NCI-H1694 treated with DMSO at 0.1 percent for 48 hours (cell line): ENCODE results near the gene MYBPH.
A peak's percentile ranks its signal among the peaks of the same experiment; 100 is the strongest.

ENCODE experiments used
- DNase-seq: peaks from one replicate; lab custom pipeline; 2025; lab: John Stamatoyannopoulos, UW

The MYBPH gene

DNA sequence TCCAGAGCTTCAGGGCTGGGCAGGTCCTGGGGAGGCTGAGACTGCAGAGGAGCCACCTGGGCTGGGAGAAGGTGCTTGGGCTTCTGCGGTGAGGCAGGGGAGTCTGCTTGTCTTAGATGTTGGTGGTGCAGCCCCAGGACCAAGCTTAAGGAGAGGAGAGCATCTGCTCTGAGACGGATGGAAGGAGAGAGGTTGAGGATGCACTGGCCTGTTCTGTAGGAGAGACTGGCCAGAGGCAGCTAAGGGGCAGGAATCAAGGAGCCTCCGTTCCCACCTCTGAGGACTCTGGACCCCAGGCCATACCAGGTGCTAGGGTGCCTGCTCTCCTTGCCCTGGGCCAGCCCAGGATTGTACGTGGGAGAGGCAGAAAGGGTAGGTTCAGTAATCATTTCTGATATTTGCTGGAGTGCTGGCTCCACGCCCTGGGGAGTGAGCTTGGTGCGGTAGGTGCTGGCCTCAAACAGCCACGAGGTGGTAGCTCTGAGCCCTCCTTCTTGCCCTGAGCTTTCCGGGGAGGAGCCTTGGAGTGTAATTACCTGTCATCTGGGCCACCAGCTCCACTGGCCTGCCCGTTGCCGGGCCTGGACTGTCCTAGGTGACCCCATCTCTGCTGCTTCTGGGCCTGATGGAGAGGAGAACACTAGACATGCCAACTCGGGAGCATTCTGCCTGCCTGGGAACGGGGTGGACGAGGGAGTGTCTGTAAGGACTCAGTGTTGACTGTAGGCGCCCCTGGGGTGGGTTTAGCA is 9.3 kb downstream of the MYBPH start:
- DNase-seq, result no peak

DNA sequence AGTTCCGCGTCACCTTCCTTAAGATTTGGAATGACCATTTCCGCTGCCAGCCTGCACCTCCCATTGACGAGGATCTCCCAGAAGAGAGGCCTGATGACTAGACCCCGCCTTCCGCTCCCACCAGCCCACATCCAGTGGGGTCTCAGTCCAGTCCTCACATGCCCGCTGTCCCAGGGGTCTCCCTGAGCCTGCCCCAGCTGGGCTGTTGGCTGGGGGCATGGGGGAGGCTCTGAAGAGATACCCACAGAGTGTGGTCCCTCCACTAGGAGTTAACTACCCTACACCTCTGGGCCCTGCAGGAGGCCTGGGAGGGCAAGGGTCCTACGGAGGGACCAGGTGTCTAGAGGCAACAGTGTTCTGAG is 9.8 kb downstream of the MYBPH start:
- no peak for DNase-seq

DNA sequence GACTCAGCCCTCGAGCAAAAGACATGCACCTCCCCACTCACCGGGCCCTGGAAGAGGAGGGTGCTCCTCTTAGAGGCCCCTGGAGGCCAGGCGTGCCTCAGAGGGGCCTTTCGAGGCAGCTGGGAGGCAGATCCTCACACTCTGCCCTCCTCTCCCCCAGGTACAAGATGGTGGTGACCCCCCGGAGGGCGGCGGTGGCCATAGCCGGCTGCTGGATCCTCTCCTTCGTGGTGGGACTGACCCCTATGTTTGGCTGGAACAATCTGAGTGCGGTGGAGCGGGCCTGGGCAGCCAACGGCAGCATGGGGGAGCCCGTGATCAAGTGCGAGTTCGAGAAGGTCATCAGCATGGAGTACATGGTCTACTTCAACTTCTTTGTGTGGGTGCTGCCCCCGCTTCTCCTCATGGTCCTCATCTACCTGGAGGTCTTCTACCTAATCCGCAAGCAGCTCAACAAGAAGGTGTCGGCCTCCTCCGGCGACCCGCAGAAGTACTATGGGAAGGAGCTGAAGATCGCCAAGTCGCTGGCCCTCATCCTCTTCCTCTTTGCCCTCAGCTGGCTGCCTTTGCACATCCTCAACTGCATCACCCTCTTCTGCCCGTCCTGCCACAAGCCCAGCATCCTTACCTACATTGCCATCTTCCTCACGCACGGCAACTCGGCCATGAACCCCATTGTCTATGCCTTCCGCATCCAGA is 10.4 kb downstream of the MYBPH start:
- no peak for DNase-seq

DNA sequence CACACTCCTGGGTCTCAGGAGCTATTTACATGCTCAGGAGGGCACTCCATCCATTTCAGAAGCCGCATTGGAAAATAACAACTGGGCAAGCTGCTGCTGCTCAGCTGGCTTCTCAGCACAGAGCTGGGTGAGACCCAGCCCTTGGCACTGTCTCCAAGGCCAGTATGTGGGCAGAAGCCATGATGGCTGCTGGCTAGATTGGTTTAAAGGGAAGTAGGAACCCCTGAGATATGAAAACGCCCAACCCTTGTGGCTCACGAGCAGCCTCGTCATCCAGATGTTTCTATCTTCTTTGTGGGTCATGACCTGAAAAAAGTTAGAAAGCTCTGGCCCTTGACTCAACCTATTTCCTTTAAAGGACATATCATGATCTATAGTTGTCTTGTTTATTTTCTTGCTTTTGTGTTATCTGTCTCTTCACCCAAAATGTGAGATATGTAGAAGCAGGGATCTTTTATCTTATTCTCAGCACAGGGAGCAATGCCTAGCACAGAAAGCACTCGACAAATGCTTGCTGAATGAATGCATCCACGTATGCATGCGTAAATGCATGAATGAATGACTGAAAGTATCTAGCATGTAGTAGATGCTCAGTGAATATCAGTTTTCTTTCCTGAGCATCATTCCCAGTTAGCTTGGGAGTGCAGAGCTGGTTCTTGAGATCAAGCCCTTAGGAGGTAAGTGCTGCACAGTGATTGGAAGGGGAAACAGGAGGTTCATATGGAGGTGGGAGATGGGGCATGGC is 11.6 kb downstream of the MYBPH start:
- DNase-seq, result no peak

DNA sequence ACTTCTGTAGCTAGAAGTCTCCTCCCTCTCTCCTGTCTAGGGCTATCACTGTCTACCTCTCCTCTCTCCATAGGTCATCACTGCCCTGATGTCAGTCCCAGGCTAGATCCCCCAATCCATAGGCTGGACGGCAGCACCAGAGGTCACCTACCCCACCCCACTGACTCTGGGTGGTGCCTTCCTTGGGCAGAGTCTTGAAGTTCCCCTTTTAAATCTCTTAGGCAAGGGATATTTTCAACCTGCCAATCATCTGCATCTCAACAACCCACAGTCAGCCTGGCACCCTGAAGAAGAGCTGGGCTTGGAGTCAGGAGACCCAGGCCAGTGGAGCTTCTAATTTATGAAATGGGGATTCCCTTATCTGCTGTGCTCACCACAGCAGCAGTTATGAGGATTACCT is 13.2 kb downstream of the MYBPH start:
- DNase-seq, result no peak

DNA sequence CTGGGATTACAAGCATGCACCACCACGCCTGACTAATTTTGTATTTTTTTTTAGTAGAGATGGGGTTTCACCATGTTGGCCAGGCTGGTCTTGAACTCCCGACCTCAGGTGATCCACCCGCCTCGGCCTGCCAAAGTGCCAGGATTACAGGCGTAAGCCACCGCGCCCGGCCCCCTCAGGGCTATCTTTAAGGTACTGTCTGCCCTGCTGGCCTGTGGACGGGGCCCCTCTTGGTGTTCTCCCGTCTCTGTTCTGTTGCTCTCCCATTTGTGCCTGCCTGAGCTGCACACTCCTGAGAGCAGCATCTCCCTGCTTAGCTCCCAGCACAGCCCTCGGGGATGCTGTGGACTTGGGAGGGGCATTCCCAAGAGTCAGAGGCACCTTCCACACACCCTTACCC is 13.9 kb downstream of the MYBPH start:
- DNase-seq, result no peak

DNA sequence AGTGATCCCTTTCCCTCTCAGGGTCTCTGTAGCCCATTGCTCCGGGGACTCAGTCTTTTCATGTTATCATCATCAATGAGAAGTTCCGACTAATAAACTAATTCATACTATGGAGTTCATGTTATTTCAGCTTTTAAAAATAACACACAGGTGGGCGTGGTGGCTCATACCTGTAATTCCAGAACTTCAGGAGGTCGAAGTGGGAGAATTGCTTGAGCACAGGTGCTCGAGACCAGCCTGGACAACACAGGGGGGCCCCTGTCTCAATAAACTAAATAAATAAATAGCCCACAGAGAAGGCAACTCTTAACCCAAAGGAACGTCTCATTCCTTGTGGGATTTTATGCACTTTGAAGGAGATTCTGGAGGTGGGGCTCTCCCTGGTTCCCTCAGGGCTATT is 14.5 kb downstream of the MYBPH start:
- DNase-seq, result no peak

DNA sequence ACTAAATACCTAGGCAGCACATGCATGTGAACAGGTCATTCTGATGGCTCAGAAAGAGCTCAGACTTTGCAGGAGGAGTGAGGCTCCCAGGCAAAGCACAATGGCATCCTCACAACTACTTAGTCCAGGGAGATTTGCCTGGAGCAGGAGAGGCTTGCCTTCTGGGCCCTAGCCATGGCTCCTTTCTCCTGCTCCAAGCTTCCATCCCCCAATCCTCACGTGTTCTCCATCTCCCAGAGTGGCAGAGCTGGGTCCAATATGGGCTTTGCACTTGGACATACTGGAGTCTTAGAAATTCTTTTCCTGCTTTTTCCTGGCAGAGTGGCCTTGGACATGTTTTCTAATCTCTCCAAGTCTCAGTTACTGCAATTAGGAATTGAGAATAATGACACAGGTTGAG is 15.8 kb downstream of the MYBPH start:
- no peak for DNase-seq

DNA sequence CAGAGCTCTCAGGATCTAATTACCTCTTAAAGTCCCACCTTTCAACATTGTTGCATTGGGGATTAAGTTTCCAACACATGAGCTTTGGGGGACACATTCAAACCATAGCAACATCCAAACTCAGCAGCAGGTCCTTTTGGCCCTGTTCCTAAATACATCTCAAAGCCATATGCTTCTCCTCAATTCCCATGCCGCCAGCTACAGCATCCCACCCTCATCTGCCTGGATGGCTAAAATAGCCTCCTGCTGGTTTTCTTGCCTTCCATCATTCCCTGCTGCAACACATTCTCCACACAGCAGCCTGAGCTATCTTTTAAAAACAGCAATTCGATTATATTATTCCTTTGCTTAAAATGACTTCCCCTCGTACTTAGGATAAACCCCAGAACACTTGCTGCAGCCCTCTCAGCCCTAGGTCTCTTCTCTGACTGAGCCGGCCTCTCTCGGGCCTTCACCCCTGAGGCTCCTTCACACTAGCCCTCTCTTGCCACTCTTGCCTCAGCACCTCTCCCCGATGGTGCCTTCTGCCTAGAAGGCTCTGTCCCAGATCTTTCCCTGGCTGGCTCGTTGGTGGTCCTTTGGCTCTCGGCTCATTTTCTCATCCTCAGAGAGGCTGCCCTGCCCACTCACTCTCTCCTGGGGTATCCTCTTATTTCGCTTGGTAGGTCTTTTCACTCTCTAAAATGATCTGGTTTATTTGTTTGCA is 16.5 kb downstream of the MYBPH start:
- peak; percentile 95 for DNase-seq

DNA sequence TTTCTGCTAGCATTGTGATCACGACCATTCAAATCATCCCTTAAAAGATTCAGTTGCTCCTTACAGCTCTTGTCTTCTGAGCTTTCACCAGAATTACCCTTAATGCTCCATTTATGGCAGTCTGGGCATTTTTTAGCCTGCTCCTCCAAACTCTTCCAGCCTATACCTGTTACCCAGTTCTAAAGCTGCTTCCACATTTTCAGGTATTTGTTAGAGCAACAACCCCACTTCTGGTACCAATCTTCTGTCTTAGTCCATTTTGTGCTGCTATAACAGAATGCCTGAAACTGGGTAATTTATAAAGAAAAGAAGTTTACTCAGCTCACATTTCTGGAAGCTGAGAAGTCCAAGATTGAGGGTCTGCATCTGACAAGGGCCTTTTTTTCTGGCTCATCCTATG is 17.2 kb downstream of the MYBPH start:
- no peak for DNase-seq

DNA sequence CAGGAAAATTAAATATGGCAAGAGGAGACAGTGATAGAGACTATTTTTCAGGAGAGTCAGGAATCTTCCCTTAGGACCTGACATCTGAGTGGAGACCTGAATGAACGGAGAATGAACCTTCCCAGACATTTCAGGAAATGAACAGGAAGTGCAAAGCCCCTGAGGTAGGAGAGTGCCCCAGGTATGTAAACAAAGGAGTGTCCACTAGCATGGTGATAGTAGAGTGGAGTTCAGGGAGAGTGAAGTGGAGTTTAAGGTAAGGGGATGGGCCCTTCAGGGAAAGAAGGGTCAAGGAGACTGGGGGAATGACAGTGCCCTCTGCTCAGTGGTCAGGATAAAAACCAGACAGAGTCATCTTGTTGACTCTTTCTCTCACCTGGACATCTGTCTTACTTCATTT is 19.3 kb downstream of the MYBPH start:
- DNase-seq, result no peak

DNA sequence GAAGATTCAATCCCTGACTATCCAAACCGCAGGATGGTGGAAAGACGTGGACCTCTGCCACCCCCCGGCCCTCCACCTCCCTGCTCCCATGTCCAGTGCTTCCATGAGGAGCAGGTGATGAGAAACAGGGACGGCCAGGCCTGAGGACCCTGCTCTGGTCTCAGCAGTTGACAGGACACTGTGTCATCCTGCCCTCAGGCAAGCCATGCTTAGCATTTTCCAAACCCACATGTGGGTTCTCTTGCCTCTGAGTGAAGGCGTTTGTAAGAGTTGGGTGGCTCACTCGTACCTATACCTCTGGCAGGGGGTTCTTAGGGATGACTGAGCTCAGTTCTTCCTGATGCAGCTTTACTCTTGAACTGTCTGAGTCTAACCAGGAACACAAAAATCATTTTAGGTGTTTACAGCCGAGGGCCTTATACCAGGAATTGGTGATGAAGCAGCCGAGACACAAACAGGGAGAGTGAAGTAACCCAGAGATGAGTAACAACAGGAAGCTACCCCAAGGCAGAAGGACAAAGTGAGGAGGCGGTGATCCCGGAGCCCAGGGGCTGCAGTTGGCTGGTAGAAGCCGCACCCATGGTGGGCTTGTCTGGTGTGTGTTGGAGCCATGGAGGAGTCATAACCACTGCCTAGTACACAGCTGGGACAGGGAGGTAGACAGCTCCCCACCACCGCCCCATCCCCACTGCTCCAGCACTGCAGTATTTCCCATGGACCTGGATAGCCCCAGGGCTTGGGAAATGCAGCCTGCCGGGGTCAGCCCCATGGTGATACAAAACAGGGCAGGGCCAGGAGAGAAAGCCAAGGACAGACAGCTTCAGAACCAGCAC is 21.4 kb downstream of the MYBPH start:
- no peak for DNase-seq

DNA sequence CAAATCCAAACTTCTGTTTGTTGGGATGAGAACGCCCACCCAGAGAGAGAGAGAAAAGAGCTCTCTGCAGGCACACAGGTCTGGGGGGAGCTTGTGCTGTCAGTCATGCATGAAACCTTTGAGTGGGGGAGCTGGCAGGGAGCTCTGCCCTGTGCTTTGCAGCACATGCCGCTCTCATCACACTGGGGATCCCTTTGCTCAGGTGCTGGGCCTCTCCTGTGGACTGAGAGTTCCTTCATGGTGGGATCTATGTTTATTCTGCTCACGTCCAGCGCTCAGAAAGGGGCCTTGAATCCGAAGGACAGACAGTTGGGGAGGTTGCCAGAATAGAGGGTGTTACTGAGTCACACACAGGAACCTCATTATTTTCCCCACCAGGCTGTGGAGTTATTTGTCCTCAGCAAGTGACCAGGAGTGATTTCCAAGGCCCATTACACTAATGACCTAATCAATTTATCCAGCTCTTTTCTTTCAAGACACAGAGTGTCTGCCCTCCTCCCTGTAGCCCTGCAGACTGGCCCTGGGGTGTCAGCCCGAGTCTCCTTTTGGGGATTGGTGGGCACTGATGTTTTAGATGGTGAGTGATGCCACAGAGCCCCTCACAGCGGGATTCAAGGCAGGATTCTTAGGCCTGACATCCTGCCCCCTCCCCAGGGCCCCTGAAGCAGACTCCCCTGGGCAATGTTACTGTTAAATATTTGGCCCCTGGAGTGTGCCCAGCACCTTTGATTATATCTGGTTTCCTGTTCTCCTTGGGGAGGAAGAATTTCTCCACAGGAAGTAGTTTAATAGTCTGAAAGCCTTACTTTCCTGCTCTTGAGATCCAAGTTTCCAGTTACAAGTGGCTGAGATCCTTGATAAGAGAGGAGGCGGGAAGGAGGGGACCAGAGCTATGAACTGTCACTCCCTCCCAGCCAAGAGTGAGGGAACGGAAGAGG is 22.3 kb downstream of the MYBPH start:
- DNase-seq, result no peak

DNA sequence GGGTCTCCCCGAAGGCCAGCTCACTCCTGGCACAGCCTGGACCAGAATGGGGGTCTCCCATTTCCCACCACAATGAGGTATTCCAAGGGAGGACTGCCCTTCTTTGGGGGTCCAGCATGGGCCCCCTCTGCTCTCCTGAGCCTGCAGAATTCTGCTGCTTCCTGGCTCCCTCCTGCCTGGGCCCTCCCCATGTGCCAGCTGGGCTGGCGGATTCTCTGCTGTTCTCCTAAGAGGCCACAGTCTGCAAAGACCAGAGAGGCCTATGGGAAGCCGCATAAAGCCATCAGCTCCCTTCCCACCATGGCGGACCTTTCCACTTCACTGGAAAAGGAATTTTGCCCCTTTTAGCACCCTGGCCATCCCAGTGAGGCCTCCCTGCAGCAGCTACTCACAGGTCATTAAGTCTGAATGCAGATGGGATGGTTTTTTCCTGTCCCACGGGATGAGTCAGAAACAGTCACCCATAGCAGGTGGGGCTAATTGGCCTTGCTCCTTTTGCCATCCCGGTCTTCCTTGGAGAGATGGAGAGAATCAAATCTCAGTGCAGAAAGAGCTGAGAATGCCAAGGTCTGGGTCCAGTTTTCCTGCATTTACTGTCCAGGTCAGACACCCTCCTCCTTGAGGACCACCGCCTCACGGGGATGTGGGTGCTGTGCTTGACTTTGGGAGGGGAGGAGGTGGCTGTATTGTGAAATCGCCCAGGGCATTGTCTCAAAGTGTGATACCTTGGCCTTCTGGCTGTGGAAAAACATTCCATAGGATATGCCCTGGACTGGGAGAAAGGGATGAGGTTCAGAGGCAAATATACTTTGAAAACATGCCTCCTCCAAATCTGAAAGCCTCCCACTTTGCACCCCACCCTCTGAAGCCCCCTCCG is 23.2 kb downstream of the MYBPH start:
- no peak for DNase-seq

DNA sequence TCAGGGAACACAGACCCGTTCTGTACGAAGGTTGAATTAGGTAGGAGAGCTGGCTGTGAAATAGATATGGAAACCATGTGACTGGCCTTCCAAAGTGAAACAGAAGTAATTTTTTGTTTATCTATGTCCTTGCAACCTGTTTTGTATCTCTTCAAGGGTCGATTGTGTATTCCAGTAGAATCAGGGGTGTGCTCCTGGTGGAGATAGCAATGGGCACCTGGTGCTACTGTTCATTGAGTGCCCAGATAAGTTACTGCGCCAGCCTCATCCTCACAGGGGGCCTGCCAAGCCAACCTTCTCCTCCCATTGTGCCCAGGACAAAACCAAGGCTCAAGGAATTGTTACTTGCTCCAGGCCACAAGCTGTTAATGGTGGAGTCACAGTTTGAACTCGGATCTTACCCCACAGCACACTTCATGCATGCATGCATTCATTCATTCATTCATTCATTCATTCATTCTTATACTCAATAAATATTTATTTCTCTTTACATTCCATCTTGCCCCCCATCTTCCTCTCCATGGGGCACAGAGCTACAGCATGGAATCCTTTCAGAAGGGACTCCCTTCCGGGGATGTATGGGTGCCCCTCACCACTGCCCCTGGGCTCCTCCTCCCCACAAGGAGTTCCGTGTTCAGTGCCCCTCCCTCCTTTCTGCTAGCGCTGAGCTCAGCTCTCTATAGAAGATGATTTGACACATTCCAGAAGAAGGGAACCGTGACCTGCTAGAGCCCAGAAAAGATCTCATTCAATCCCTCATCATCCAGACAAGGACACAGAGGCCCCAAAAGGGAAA is 24.1 kb downstream of the MYBPH start:
- no peak for DNase-seq

DNA sequence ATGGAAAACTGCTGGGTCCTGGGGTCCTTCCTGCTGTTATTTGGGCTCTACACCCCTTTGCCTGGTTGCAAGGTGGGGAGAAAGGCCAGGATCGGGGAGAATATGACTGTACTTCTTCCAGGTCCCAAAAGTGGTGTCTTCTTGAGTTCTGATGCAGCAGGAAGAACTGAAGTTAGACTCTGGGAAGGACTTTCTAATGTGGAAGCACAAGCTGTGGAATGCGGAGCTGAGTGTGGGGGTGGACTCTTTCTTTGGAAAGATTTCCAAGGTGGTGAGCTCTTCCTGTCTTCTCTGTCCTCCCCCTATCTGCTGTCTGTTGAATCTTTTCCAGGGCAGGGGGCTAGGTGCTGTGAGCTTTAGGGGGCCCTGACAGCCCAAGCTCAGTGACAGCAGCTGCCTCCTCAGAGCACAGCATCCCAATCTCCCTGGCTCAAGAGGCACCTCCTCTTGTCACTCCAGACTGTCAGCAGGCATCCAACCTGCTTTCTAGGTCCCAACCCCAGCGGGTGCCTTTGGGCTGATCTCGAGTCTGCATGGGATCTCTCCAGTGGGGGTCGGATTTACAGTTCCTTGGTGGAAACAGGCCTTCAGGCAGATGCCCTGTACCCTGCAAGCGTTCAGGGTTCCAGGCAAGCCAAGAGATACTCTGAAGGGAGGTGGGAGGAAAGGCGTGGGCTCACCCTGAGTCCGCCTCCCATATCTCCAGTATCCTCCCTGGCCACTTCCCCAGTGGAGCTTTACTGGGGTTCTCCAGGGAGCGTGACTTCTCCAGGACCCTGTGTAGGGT is 24.9 kb downstream of the MYBPH start:
- no peak for DNase-seq

DNA sequence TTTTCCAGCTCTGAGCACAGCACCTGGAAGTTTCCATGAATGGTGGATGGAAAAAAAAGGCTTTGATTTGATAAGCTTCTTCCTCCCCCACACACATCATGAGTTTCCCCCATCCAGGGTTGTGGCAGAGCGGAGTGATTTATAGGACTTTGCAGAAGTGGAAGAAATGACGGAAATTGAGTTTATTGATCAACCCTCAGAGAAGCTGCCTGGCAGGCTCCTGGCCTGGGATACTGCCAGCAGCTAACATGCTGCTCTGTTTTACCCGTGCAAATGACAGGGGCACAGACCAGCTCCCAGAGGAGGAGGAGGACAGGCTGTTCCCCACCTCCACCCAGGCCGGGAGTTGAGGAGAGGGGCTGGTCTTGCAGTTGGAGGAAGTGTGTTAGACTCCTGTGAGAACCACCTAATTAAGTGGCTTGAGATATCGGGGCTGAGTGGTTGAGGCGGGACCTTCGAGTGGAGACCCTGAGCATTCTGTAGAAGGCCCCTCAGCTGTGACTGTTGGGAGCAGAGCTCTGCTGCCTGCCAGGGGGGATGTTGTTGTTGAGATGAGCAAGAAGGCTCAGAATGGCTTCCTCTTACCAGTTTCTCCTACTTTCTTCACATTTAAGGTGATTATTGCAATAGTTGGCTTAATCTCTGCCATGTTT is 26.3 kb downstream of the MYBPH start:
- DNase-seq, result no peak
